IMR-90 (cell line): ENCODE results near the gene CRYAA. TPM values are rescaled to one million over a fixed set of nuclear protein-coding genes. Genes with fewer than 3 reads are reported as not detected.
"Not testable (repeated sequence)": the region's sequence is repeated elsewhere in the genome, so short reads cannot be mapped to it uniquely, and the experiment has no call there.

Experiments used
- ATAC-seq: fragments of 200-7000 bp; cut with Tn5 transposase; 2 replicates; pipeline ENCODE4 v1.9.1; 2020; ENCODE audit warnings: low read depth, mild to moderate bottlenecking, moderate library complexity
- BruUV-seq: library from RNA; stranded (reverse); fragments of 400-500 nt; replicated peaks from 2 replicates; lab custom pipeline; 2021; lab: Mats Ljungman, UMichigan
- CTCF ChIA-PET: fragments of 300-600 bp; formaldehyde crosslinking; extraction: SDS; loops from one replicate; lab custom pipeline; 2021; ENCODE audit warnings: antibody characterized with exemption; lab: Yijun Ruan, JAX
- POLR2A ChIA-PET: fragments of 300-600 bp; sonication (Branson Sonifier 250); formaldehyde crosslinking; loops from one replicate; lab custom pipeline; 2022; ENCODE audit warnings: antibody characterized with exemption; ENCODE audit not compliant: unreplicated experiment; lab: Charles Lee
- DNase-seq: peaks from one replicate; pipeline ENCODE4 v3.0.0; 2013
- H2AFZ ChIP-seq: replicated peaks from 2 replicates; pipeline ENCODE3; 2013; ENCODE audit warnings: low read length, mild to moderate bottlenecking; ENCODE audit not compliant: poor library complexity
- H2AK5ac ChIP-seq: 2 replicates; pipeline ENCODE4 v1.6.1; 2013; ENCODE audit warnings: low read depth, low read length, inconsistent platforms
- H2AK9ac ChIP-seq: replicated peaks from 2 replicates; pipeline ENCODE3; 2013; ENCODE audit warnings: mild to moderate bottlenecking, low read depth, low read length, moderate library complexity; ENCODE audit not compliant: poor library complexity
- H2BK120ac ChIP-seq: 2 replicates; pipeline ENCODE4 v1.6.1; 2013; ENCODE audit warnings: low read depth, low read length, inconsistent platforms
- H2BK15ac ChIP-seq: 3 replicates; pipeline ENCODE4 v1.6.1; 2013; ENCODE audit warnings: low read depth, low read length, inconsistent platforms
- H2BK20ac ChIP-seq: 2 replicates; pipeline ENCODE4 v1.6.1; 2013; ENCODE audit warnings: low read depth, mild to moderate bottlenecking, inconsistent platforms, low read length, moderate library complexity
- H2BK5ac ChIP-seq: 2 replicates; pipeline ENCODE4 v1.6.1; 2013; ENCODE audit warnings: mild to moderate bottlenecking, low read depth, low read length, inconsistent platforms; ENCODE audit not compliant: poor library complexity, severe bottlenecking
- H3K14ac ChIP-seq: replicated peaks from 2 replicates; pipeline ENCODE4 v1.6.1; 2013; ENCODE audit warnings: low read depth, low read length, inconsistent platforms
- H3K18ac ChIP-seq: 2 replicates; pipeline ENCODE4 v1.6.1; 2013; ENCODE audit warnings: low read depth, low read length, control low read depth
- H3K23ac ChIP-seq: 2 replicates; pipeline ENCODE4 v1.6.1; 2013; ENCODE audit warnings: low read depth, low read length, inconsistent platforms
- H3K27ac ChIP-seq: 2 replicates; pipeline ENCODE4 v1.5.1; 2013; ENCODE audit warnings: mild to moderate bottlenecking, control low read depth, low read length; ENCODE audit not compliant: insufficient read depth
- H3K27me3 ChIP-seq: 2 replicates; pipeline ENCODE4 v1.6.1; 2013; ENCODE audit warnings: low read length; ENCODE audit not compliant: control insufficient read depth, insufficient read depth
- H3K36me3 ChIP-seq: 2 replicates; pipeline ENCODE4 v1.6.1; 2013; ENCODE audit warnings: low read length, mixed read lengths; ENCODE audit not compliant: control insufficient read depth, insufficient read depth
- H3K4ac ChIP-seq: 2 replicates; pipeline ENCODE4 v1.6.1; 2013; ENCODE audit warnings: low read depth, low read length, inconsistent platforms
- H3K4me1 ChIP-seq: 2 replicates; pipeline ENCODE4 v1.6.1; 2013; ENCODE audit warnings: low read length, mixed read lengths; ENCODE audit not compliant: control insufficient read depth, insufficient read depth
- H3K4me2 ChIP-seq: 2 replicates; pipeline ENCODE4 v1.6.1; 2013; ENCODE audit warnings: low read depth, mild to moderate bottlenecking, control low read depth, low read length, moderate library complexity
- H3K4me3 ChIP-seq: 2 replicates; pipeline ENCODE4 v1.5.1; 2013; ENCODE audit warnings: low read depth, mild to moderate bottlenecking, control low read depth, low read length, moderate library complexity; ENCODE audit not compliant: insufficient read depth
- H3K56ac ChIP-seq: 2 replicates; pipeline ENCODE4 v1.6.1; 2013; ENCODE audit warnings: low read length, inconsistent platforms; ENCODE audit not compliant: insufficient read depth; ENCODE audit errors: extremely low read depth
- H3K79me1 ChIP-seq, 2 experiments: 2 replicates each; pipeline ENCODE4 v1.6.1; 2013; ENCODE audit warnings: low read length in 2 of 2, inconsistent platforms in 1 of 2, low read depth in 1 of 2
- H3K9ac ChIP-seq: 2 replicates; pipeline ENCODE4 v1.6.1; 2013; ENCODE audit warnings: low read depth, low read length, control low read depth
- H3K9me1 ChIP-seq: 2 replicates; pipeline ENCODE4 v1.6.1; 2013; ENCODE audit warnings: low read length, inconsistent platforms; ENCODE audit not compliant: insufficient read depth
- H3K9me3 ChIP-seq: 2 replicates; pipeline ENCODE4 v1.6.1; 2013; ENCODE audit warnings: low read length; ENCODE audit not compliant: control insufficient read depth, insufficient read depth
- H4K20me1 ChIP-seq: 2 replicates; pipeline ENCODE4 v1.6.1; 2013; ENCODE audit warnings: low read length, inconsistent platforms; ENCODE audit not compliant: insufficient read depth
- H4K5ac ChIP-seq: 2 replicates; pipeline ENCODE4 v1.6.1; 2013; ENCODE audit warnings: mild to moderate bottlenecking, low read depth, low read length, control low read depth
- H4K8ac ChIP-seq, 2 experiments: 2 replicates each; pipeline ENCODE4 v1.6.1; 2013; ENCODE audit warnings: low read depth in 2 of 2, low read length in 2 of 2, control low read depth in 1 of 2, inconsistent platforms in 1 of 2
- H4K91ac ChIP-seq: 2 replicates; pipeline ENCODE4 v1.6.1; 2013; ENCODE audit warnings: low read depth, low read length, inconsistent platforms; ENCODE audit not compliant: insufficient read depth
- WGBS, 2 experiments: methylation state at CpG; one replicate each; pipeline versions ENCODE4 v1.1.5 to v1.1.7; 2013; ENCODE audit warnings: missing lambda C conversion rate in 2 of 2; ENCODE audit not compliant: insufficient read length in 1 of 2; ENCODE audit errors: extremely low coverage in 2 of 2; 5-methylcytosine and 5-hydroxymethylcytosine counted together
- dilution Hi-C: fragments of 300-500 bp; cut with HindIII; formaldehyde crosslinking; loops from one replicate; pipeline ENCODE4 v1.14.3; 2018; ENCODE audit warnings: low sequenced_read_pairs; ENCODE audit not compliant: unreplicated experiment
- in situ Hi-C: fragments of 300-500 bp; cut with MboI; formaldehyde crosslinking; loops from 3 replicates; pipeline ENCODE4 v1.14.3; 2019; ENCODE audit warnings: low sequenced_read_pairs, inconsistent platforms, mixed read lengths
- intact Hi-C: fragments of 100-400 bp; cut with micrococcal nuclease; formaldehyde crosslinking; loops from 2 replicates; pipeline ENCODE4 v1.10.0; 2022
- polyA plus RNA-seq, 3 experiments: library from polyadenylated mRNA; depleted of rRNA; stranded (reverse); fragments of >200 nt; gene quantifications; 2 replicates each; pipeline ENCODE4 v1.2.3, GENCODE V29; 2012; ENCODE audit warnings: low replicate concordance in 1 of 3
- total RNA-seq: library from RNA; depleted of rRNA; stranded (reverse); fragments of >200 nt; gene quantifications from 2 replicates; pipeline ENCODE4 v1.2.3, GENCODE V29; 2012

CRYAA gene
- total and polyA plus RNA-seq, 2 of the 4 experiments (the other 2 are of a cell fraction) = not detected

DNA sequence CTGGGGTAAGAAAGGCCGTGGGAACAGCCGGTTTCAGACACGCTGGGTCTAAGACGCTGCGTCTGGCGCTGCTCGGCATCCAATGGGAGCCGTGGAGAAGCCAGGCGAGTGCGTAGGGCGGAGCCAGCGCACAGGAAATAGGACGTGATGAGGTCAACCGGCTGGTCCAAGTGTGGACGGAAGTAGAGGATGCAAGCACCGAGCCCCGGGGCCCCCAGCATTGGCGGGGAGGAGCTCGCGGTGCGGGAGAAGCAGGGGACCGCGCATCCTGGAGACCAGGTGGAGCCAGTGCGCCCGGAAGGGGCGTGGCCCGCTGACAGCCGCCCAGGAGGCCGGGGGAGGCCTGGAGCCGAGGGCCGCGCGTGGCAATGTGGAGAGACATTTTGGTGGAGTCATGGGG is 15.2 kb upstream of the CRYAA start:
- CTCF ChIA-PET, in situ Hi-C loops, H4K5ac ChIP-seq, POLR2A ChIA-PET, ATAC-seq, H2BK15ac ChIP-seq, H3K27ac ChIP-seq, H3K18ac ChIP-seq, H2AFZ ChIP-seq, H3K36me3 ChIP-seq, H3K14ac ChIP-seq, H3K9me3 ChIP-seq, H3K4me1 ChIP-seq, H3K4me3 ChIP-seq, H2AK5ac ChIP-seq, H3K4ac ChIP-seq, H3K9ac ChIP-seq, intact Hi-C loops, H3K27me3 ChIP-seq, H2BK120ac ChIP-seq, H4K8ac ChIP-seq, H2BK20ac ChIP-seq, dilution Hi-C loops, BruUV-seq, H3K9me1 ChIP-seq, H3K56ac ChIP-seq, DNase-seq, H2BK5ac ChIP-seq, H3K4me2 ChIP-seq, H2AK9ac ChIP-seq, H4K20me1 ChIP-seq, H3K23ac ChIP-seq, H3K79me1 ChIP-seq, H4K91ac ChIP-seq: not testable (repeated sequence)
- WGBS, 2 experiments = no CpG with 5 or more reads among the region's 33 CpGs

DNA sequence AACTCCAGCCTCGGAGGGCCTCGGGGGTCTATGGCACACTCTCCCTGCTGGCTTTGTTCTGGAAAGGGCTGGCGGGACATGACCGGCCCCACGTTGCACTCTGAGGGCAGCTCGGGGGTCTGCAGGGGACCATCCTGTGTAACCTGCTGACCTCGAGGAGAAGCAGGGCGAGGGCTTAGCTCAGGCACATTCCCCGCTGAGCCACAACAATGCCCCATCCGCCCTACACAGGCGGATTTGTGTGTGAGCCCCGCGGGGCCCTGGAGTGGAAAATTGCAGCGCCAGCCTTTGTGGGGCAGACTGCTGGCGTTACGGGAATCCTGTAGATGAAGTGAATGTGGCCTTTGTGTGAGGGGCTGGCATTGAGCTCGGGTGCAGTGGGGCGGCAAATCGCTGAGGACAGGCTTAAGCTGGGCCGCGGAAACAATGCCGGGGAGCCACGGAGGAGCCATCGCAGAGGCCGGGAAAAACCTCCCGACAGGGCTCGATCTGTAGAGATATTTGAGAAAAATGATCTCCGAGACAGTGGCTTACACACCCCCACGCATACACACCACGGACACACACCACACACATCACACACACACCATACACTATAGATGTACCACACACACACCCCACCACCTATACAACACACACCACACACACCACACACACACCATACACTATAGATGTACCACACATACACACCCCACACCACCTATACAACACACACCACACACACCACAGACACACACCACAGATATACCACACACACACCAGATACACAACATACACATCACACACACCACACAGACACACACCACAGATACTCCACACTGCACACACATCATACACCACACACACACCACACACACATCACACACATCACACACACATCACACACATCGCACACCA is 9.3 kb upstream of the CRYAA start:
- DNase-seq, H3K9ac ChIP-seq, H2AFZ ChIP-seq, H3K56ac ChIP-seq, in situ Hi-C loops, CTCF ChIA-PET, H3K18ac ChIP-seq, ATAC-seq, H3K23ac ChIP-seq, H4K91ac ChIP-seq, H3K4ac ChIP-seq, H3K36me3 ChIP-seq, H2AK5ac ChIP-seq, H4K8ac ChIP-seq, H2BK20ac ChIP-seq, H3K27ac ChIP-seq, H3K4me1 ChIP-seq, H2BK120ac ChIP-seq, H3K79me1 ChIP-seq, H2AK9ac ChIP-seq, H4K5ac ChIP-seq, H3K9me3 ChIP-seq, intact Hi-C loops, POLR2A ChIA-PET, H3K4me3 ChIP-seq, H3K14ac ChIP-seq, H4K20me1 ChIP-seq, dilution Hi-C loops, H3K27me3 ChIP-seq, H3K9me1 ChIP-seq, BruUV-seq, H3K4me2 ChIP-seq, H2BK15ac ChIP-seq: not testable (repeated sequence)
- H2BK5ac ChIP-seq = peak overlapping the region; percentile 19
- WGBS, 2 experiments = no CpG with 5 or more reads among the region's 31 CpGs
